Activated CD8-positive, alpha-beta T cell treated with anti-CD3 and anti-CD28 coated beads, Interleukin-2, amount 10 ng/mL, durations not matched to agents 7 days and 5 days (primary cell): Measurements from ENCODE around the gene LAMTOR5. TPM values are rescaled to one million over a fixed set of nuclear protein-coding genes. Genes with fewer than 3 reads are reported as not detected.
"Not testable (repeated sequence)": the region's sequence is repeated elsewhere in the genome, so short reads cannot be mapped to it uniquely, and the experiment has no call there.

Source experiments
- ATAC-seq: fragments of 150-1000 bp; cut with Tn5 transposase; one replicate; pipeline ENCODE4 v1.10.0; 2021; ENCODE audit warnings: moderate library complexity
- CTCF ChIA-PET: fragments of 350-600 bp; sonication (Branson Sonifier 250); formaldehyde crosslinking; loops from one replicate; lab custom pipeline; 2021; ENCODE audit warnings: antibody characterized with exemption; lab: Charles Lee
- POLR2A ChIA-PET: fragments of 350-600 bp; sonication (Branson Sonifier 250); formaldehyde crosslinking; loops from one replicate; lab custom pipeline; 2021; ENCODE audit warnings: antibody characterized with exemption; lab: Charles Lee
- DNase-seq: peaks from one replicate; pipeline ENCODE4 v3.0.0-alpha.2; 2020
- H3K27ac Mint-ChIP-seq: one replicate; pipeline ENCODE4 v1.8.0; 2021; ENCODE audit warnings: mild to moderate bottlenecking, mixed read lengths
- H3K27me3 Mint-ChIP-seq: one replicate; pipeline ENCODE4 v1.8.0; 2021; ENCODE audit warnings: low read depth, mixed read lengths
- H3K36me3 Mint-ChIP-seq: one replicate; pipeline ENCODE4 v1.8.0; 2021; ENCODE audit warnings: low read depth, mixed read lengths
- H3K4me1 Mint-ChIP-seq: one replicate; pipeline ENCODE4 v1.8.0; 2021; ENCODE audit warnings: low read depth, mixed read lengths
- H3K4me3 Mint-ChIP-seq: one replicate; pipeline ENCODE4 v1.8.0; 2021; ENCODE audit warnings: mild to moderate bottlenecking, mixed read lengths
- H3K9me3 Mint-ChIP-seq: one replicate; pipeline ENCODE4 v1.8.0; 2022; ENCODE audit warnings: mixed read lengths; ENCODE audit not compliant: insufficient read depth
- total RNA-seq, 2 experiments: library from RNA; stranded (reverse); gene quantifications; one replicate each; pipeline ENCODE4 v1.2.3, GENCODE V29; 2021

Gene LAMTOR5
- total RNA-seq, 2 experiments from 2014 or later, result 123 TPM

DNA sequence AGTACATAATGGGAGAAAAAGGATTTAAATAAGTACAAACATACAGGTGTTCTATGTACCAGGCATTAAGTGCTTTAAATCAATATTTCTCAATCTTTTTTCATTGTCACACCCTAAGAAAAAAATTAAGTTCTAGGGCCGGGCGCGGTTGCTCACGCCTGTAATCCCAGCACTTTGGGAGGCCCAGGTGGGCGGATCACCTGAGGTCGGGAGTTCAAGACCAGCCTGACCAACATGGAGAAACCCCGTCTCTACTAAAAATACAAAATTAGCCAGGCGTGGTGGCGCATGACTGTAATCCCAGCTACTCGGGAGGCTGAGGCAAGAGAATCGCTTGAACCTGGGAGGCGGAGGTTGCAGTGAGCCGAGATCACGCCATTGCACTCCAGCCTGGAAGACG is 1.1 kb downstream of the LAMTOR5 start:
- not testable (repeated sequence) for ATAC-seq
- peaks cover 22% of the 10 kb centered on the region for H3K36me3 Mint-ChIP-seq
- CTCF ChIA-PET, result interaction anchor here (1.0 to 1.7 kb wide), 2 partner anchors 54 to 90 kb away, joined by 5 read pairs; no protein-coding TSS in a partner anchor

DNA sequence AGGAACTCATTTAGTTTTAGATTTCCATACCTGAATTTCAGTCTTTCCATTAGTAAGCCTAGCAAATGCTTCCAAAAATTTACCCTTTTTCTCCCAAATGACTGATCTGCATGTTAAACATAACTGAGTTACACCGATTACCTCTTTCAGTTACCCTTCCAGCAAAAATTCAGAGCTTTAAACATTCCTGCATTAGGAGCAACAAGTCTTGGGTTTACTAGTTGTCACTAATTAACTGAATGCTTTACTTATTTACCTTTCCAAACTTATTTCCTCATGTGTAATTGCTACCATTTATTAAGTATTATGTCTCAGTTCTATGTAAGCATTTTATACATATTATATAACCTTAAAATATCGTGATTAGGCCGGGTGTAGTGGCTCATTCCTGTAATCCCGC is 3.1 kb downstream of the LAMTOR5 start:
- Mint-ChIP-seq H3K9me3 (no peaks in the 10 kb centered on the region), H3K27ac (no peak overlapping the region), H3K4me3 (no peak overlapping the region), H3K27me3 (no peaks in the 10 kb centered on the region), H3K36me3 (peaks cover 31% of the 10 kb centered on the region), H3K4me1 (peaks cover 25% of the 10 kb centered on the region)
- ATAC-seq (no peak), DNase-seq (no peak)
- ChIA-PET POLR2A (interaction anchor here (0.6 to 1.4 kb wide), 2 partner anchors 65 to 468 kb away, joined by 3 to 5 read pairs; partner anchors contain the start of gene RBM15), CTCF (interaction anchor here (0.7 to 1.5 kb wide), 5 partner anchors 8 to 197 kb away, joined by 3 to 6 read pairs (median 4); no protein-coding TSS in a partner anchor)

More for the DNA sequence above, 1.1 kb downstream of the LAMTOR5 start:
- Mint-ChIP-seq H3K4me3 (peak overlapping the region; percentile 100), H3K4me1 (peaks cover 27% of the 10 kb centered on the region), H3K27ac (peak overlapping the region; percentile 100)
- not testable (repeated sequence) for DNase-seq, H3K27me3 Mint-ChIP-seq, H3K9me3 Mint-ChIP-seq
- POLR2A ChIA-PET, result interaction anchor here (1.0 to 4.8 kb wide), 2 partner anchors 68 to 203 kb away, joined by 3 to 39 read pairs; partner anchors contain the start of gene RBM15

DNA sequence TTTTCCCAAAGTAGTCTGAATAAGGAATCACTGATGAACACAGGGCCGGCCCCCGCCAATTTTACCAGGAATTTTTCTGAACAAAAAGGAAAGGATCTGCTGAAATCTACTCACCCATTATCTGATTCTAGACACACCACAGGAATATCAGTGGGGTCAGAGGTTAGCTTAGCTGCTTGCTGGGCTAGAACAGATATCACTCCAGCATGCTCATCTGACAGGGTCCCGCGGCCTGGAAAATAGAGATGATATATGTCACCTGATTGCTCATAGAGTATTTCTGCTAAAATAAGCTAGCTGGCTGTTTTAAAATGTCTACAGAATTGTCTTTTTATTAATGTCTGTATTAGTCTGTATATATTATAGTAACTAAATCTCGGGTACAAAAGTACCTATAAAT is 3.7 kb downstream of the LAMTOR5 start:
- Mint-ChIP-seq H3K4me3 (no peak overlapping the region), H3K36me3 (peaks cover 31% of the 10 kb centered on the region), H3K27me3 (no peaks in the 10 kb centered on the region), H3K27ac (no peak overlapping the region), H3K4me1 (peaks cover 21% of the 10 kb centered on the region), H3K9me3 (no peaks in the 10 kb centered on the region)
- ChIA-PET POLR2A (interaction anchor here (1.4 kb wide), 1 partner anchor 65 kb away, joined by 5 read pairs; the partner anchor contains the start of gene RBM15), CTCF (interaction anchor here (0.7 to 1.4 kb wide), 3 partner anchors 9 to 92 kb away, joined by 3 to 6 read pairs (median 4); no protein-coding TSS in a partner anchor)
- DNase-seq (no peak), ATAC-seq (no peak)

DNA sequence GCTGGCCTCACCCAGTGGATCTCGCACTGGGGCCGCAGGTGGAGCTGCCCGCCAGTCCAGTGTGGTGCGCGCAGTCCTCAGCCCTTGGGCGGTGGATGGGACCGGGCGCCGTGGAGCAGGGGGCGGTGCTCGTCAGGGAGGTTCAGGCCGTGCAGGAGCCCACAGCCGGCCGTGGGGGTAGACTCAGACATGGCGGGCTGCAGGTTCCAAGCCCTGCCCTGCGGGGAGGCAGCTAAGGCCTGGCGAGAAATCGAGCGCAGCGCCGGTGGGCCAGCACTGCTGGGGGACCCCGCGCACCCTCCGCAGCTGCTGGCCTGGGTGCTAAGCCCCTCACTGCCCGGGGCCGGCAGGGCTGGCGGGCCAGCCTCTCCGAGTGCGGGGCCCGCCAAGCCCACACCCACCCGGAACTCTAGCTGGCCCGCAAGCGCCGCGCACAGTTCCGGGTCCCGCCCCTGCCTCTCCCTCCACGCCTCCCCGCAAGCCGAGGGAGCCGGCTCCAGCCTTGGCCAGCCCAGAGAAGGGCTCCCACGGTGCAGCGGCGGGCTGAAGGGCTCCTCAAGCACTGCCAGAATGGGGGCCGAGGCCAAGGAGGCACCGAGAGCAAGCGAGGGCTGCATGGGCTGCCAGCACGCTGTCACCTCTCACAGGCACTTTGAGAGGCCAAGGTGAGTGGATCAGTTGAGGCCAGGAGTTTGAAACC is 11.1 kb downstream of the LAMTOR5 start:
- not testable (repeated sequence) for DNase-seq, H3K27me3 Mint-ChIP-seq, H3K4me3 Mint-ChIP-seq, ATAC-seq, H3K27ac Mint-ChIP-seq, H3K4me1 Mint-ChIP-seq, H3K9me3 Mint-ChIP-seq
- POLR2A ChIA-PET, result interaction anchor here (0.6 to 1.2 kb wide), 3 partner anchors 12 to 188 kb away, joined by 3 to 4 read pairs (median 4); partner anchors contain the start of gene LAMTOR5
- CTCF ChIA-PET, result interaction anchor here (1.3 kb wide), 1 partner anchor 10 kb away, joined by 3 read pairs; no protein-coding TSS in a partner anchor
- peaks cover 33% of the 10 kb centered on the region for H3K36me3 Mint-ChIP-seq

DNA sequence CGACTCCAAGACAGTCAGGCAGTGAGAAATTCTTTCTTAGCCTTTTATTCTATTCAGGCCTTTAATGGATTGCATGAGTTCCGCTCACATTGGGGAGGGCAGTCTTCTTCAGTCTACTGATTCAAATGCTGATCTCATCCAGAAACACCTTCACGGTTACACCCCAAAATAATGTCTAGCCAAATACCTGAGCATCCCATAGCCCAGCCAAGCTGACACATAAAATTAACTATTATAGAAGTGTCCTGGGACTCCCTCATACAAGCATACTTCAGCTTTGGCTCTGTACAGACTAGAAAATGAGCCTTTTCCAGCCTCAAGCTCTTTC is 13.0 kb downstream of the LAMTOR5 start:
- Mint-ChIP-seq H3K4me1 (peaks cover 6% of the 10 kb centered on the region), H3K27me3 (no peaks in the 10 kb centered on the region), H3K9me3 (no peaks in the 10 kb centered on the region), H3K4me3 (no peak overlapping the region), H3K36me3 (peaks cover 24% of the 10 kb centered on the region), H3K27ac (no peak overlapping the region)
- DNase-seq, result no peak
- ChIA-PET POLR2A (interaction anchor here (1.4 kb wide), 1 partner anchor 11 kb away, joined by 3 read pairs; no protein-coding TSS in a partner anchor), CTCF (no interaction called here)
- ATAC-seq, result no peak

DNA sequence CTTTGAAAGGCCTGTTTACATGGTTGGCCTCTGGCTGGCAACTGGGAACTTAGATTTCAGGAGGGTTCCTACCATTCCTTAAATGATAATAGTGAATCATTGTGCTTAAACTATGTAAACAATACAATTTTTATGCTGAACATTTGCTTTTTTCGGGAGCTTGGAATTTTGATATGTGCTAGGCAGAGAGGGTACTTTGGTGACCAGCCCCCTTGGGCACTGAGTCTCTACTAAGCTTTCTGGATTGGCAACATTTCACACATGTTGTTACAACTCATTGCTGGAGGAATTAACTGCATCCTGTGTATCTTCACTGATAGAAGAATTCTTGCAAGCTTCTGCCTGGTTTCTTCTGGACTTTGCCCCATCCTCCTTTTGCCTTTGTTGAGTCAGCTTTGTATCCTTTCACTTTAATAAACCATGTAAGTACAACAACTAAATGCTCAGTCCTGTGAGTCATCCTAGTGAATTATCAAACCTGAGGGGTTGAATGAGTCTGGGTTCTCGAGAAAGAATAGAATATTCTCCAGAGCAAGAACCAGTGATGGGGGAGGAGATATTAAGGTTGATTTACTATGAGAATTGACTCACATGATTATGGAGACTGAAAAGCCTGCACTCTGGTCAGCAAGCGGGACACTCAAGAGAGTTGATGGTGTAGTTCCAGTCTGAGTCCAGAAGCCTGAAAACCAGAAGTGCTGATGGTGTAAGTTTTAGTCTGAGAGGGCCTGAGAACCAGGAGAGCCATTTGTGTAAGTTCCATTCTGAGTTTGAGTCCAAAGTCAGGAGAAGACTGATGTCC is 13.6 kb downstream of the LAMTOR5 start:
- ChIA-PET CTCF (interaction anchor here (1.1 kb wide), 1 partner anchor 186 kb away, joined by 5 read pairs; no protein-coding TSS in a partner anchor), POLR2A (interaction anchor here (1.4 kb wide), 1 partner anchor 11 kb away, joined by 3 read pairs; no protein-coding TSS in a partner anchor)
- no peaks in the 10 kb centered on the region for H3K9me3 Mint-ChIP-seq
- peaks cover 24% of the 10 kb centered on the region for H3K36me3 Mint-ChIP-seq
- H3K27me3 Mint-ChIP-seq, result no peaks in the 10 kb centered on the region
- no peak overlapping the region for H3K27ac Mint-ChIP-seq
- H3K4me1 Mint-ChIP-seq, result peaks cover 6% of the 10 kb centered on the region
- ATAC-seq (no peak), DNase-seq (no peak)
- no peak overlapping the region for H3K4me3 Mint-ChIP-seq

DNA sequence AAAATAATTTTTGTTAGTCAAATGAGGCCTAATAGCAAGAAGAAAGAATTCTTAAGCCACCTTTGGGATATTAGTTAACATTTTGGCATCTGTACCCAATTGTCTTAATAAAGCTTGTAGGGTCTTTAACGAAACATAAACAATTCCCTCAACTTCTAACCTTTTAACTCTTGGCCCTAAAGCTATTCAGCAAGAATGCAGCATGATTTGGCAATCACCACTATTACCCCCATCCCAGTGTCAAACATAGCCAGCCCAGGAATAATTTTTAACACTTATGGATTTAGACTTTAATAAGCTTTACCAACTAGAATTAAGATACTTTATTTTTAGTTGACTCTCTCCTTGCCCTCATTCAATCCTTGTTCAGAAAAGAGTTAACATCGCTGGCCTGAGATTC is 14.2 kb downstream of the LAMTOR5 start:
- Mint-ChIP-seq H3K9me3 (no peaks in the 10 kb centered on the region), H3K36me3 (peaks cover 22% of the 10 kb centered on the region), H3K27me3 (no peaks in the 10 kb centered on the region), H3K4me3 (no peak overlapping the region), H3K4me1 (peaks cover 6% of the 10 kb centered on the region), H3K27ac (no peak overlapping the region)
- CTCF ChIA-PET, result interaction anchor here (1.1 kb wide), 1 partner anchor 186 kb away, joined by 5 read pairs; no protein-coding TSS in a partner anchor
- no peak for ATAC-seq
- DNase-seq, result no peak
- POLR2A ChIA-PET, result interaction anchor here (1.4 kb wide), 1 partner anchor 10 kb away, joined by 3 read pairs; no protein-coding TSS in a partner anchor

DNA sequence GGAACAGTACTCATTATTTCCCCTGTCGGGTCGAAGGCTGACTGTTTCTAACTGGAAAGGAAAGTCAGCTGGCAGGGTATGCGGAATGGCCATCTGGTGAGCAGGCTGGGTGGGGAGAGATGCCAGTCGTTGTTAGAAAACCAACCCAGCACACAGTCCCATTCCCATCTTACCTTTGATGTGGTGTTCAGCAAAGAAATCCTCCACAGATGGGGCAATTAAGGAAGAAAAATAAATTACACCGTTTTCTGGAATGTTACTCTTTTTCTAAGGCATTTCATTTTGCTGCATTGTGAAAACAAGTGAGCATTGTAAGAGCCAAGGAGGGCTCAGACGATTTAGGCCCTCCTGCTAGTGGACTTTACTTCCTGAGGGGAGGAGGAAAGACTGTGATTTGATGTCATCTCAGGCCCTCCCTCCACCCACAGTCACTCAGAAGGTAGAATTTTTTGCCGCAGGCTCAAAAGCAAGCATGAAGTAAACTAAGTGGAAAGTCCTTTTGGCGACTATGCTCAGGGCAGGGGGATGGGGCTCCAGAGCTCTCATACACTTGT is 16.7 kb downstream of the LAMTOR5 start, which contains the start of gene SLC16A4:
Gene SLC16A4 (minus strand): TSS at position 335 of the 554 bp plus-strand sequence. CDS start 1,703 bp downstream, outside the sequence.
- H3K4me1 Mint-ChIP-seq, result peaks cover 5% of the 10 kb centered on the region
- H3K9me3 Mint-ChIP-seq, result no peaks in the 10 kb centered on the region
- no peak for ATAC-seq
- ChIA-PET CTCF (interaction anchor here (1.5 kb wide), 1 partner anchor 69 kb away, joined by 3 read pairs; no protein-coding TSS in a partner anchor), POLR2A (no interaction called here)
- no peaks in the 10 kb centered on the region for H3K27me3 Mint-ChIP-seq
- H3K4me3 Mint-ChIP-seq, result no peak within 1 kb of the TSS
- peaks cover 18% of the 10 kb centered on the region for H3K36me3 Mint-ChIP-seq
- no peak for DNase-seq
- no peak within 1 kb of the TSS for H3K27ac Mint-ChIP-seq

DNA sequence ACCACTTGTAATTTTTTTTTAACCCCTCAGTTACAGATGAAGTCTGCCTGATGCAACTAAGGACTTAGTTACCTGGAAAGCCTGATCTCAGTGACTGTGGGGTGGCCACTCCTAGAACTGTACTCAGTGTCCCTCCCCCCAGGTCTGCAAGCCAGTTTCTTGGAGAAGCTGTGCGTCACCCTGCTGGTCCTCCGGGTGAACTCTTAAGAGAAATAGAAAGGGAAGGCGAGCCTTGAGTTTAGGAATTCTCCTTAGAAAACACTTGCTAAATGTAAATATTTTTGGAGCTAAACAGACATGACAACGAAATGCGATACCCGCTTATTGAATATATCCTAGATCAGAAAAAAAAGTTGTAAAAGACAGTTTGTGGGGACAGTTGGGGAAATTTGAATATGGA is 17.4 kb downstream of the LAMTOR5 start:
- ATAC-seq (no peak), DNase-seq (no peak)
- POLR2A ChIA-PET, result no interaction called here
- CTCF ChIA-PET, result interaction anchor here (1.5 kb wide), 1 partner anchor 70 kb away, joined by 3 read pairs; no protein-coding TSS in a partner anchor
- no peak overlapping the region for H3K27ac Mint-ChIP-seq
- H3K27me3 Mint-ChIP-seq, result no peaks in the 10 kb centered on the region
- H3K4me3 Mint-ChIP-seq, result no peak overlapping the region
- H3K9me3 Mint-ChIP-seq, result no peaks in the 10 kb centered on the region
- peaks cover 17% of the 10 kb centered on the region for H3K36me3 Mint-ChIP-seq
- H3K4me1 Mint-ChIP-seq, result no peaks in the 10 kb centered on the region

DNA sequence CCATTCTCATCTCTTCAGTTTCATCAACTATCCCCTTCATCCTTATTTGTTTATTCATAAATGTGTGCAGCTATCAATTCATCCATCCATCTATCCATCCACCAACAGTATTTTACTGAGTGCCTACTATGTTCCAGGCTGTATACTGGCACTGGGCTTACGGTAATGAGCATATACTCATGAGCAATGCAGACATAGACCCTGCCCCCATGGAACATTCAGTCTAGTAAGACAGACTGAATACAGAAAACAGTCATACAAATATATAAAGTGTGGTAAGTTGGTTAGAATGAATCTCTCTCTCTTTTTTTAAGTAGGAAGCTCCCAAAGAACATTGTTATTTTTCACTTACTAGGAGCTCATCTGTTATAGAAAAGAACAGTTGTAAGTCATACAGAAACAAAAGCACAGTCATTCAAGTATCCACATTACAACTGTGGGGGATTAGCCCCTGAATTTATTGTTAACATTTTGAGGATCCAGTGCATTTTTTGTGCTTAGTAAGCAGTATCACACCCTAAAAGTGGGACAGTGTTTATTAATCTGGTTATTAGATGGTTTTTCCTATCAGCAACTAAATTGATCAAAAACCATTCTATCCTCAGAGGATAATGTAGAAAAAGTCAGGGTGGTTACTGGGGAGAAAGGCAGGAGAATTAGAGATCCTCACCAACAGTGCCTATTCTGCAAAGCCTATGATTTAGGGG is 20.3 kb downstream of the LAMTOR5 start:
- POLR2A ChIA-PET, result interaction anchor here (1.1 kb wide), 1 partner anchor 49 kb away, joined by 5 read pairs; no protein-coding TSS in a partner anchor
- no peak overlapping the region for H3K27ac Mint-ChIP-seq
- peaks cover 22% of the 10 kb centered on the region for H3K36me3 Mint-ChIP-seq
- no peak overlapping the region for H3K4me3 Mint-ChIP-seq
- CTCF ChIA-PET, result interaction anchor here (0.7 to 1.9 kb wide), 5 partner anchors 8 to 180 kb away, joined by 3 to 6 read pairs (median 4); no protein-coding TSS in a partner anchor
- peaks cover 16% of the 10 kb centered on the region for H3K4me1 Mint-ChIP-seq
- H3K9me3 Mint-ChIP-seq, result no peaks in the 10 kb centered on the region
- ATAC-seq (no peak), DNase-seq (no peak)
- no peaks in the 10 kb centered on the region for H3K27me3 Mint-ChIP-seq
